ENCODE data around the gene ITGB5. TPM values are rescaled to one million over a fixed set of nuclear protein-coding genes. Genes with fewer than 3 reads are reported as not detected.

Gene ITGB5
- total RNA-seq, 1 experiment from 2014 or later = 132 TPM

GRCh38 chr3:124846189-124846588 is 41.0 kb downstream of the ITGB5 start:
- no TSS peak for BruUV-seq (replicated peaks)
- H3K4me3 Mint-ChIP-seq (ENCODE audit: unreplicated experiment) = no peak overlapping the region
- ChIA-PET CTCF (no interaction called here), POLR2A (interaction anchor here (0.6 to 1.1 kb wide), 2 partner anchors 41 to 50 kb away, joined by 3 to 7 read pairs; partner anchors contain the start of gene ITGB5)
- no peaks in the 10 kb centered on the region for H3K9me3 Mint-ChIP-seq (ENCODE audit: unreplicated experiment)
- no peaks in the 10 kb centered on the region for H3K4me1 Mint-ChIP-seq (ENCODE audit: low read depth, unreplicated experiment)
- H3K27me3 ChIP-seq (replicated peaks; ENCODE audit: control insufficient read depth, insufficient read depth, low read length) = no peaks in the 10 kb centered on the region
- H3K9me3 ChIP-seq = no peaks in the 10 kb centered on the region
- H3K27ac Mint-ChIP-seq (ENCODE audit: unreplicated experiment) = no peak overlapping the region
- peaks cover 49% of the 10 kb centered on the region for H3K36me3 Mint-ChIP-seq (ENCODE audit: insufficient read depth, unreplicated experiment)
- H3K27me3 Mint-ChIP-seq (ENCODE audit: insufficient read depth, unreplicated experiment) = no peaks in the 10 kb centered on the region
- no peak for TF ChIP-seq CTCF (IDR thresholded peaks at IDR 0.05; ENCODE audit: insufficient read depth in 1 of 2, low read depth in 1 of 2, low read length in 1 of 2, severe bottlenecking in 1 of 2, unreplicated experiment in 1 of 2)
- intact Hi-C loops (cut with micrococcal nuclease; ENCODE audit: unreplicated experiment) = no loop called here
- H3K4me1 ChIP-seq = no peaks in the 10 kb centered on the region
- no peak for DNase-seq
- peaks cover 1% of the 10 kb centered on the region; the same call in 1 of the 2 replicates for H3K36me3 ChIP-seq (ENCODE audit: control insufficient read depth, insufficient read depth, low read length)
- H3K4me3 ChIP-seq (ENCODE audit: low read depth, low read length) = no peak overlapping the region

GRCh38 chr3:124845406-124845805 is 41.8 kb downstream of the ITGB5 start:
- POLR2A ChIA-PET = interaction anchor here (1.1 kb wide), 1 partner anchor 41 kb away, joined by 3 read pairs; the partner anchor contains the start of gene ITGB5
- Histone ChIP-seq H3K9me3 (no peaks in the 10 kb centered on the region), H3K4me1 (no peaks in the 10 kb centered on the region), H3K27me3 (replicated peaks; ENCODE audit: control insufficient read depth, insufficient read depth, low read length) (no peaks in the 10 kb centered on the region), H3K36me3 (ENCODE audit: control insufficient read depth, insufficient read depth, low read length) (peaks cover 1% of the 10 kb centered on the region; the same call in 1 of the 2 replicates), H3K4me3 (ENCODE audit: low read depth, low read length) (no peak overlapping the region)
- intact Hi-C loops (cut with micrococcal nuclease; ENCODE audit: unreplicated experiment) = no loop called here
- CTCF ChIA-PET = no interaction called here
- no peaks in the 10 kb centered on the region for H3K27me3 Mint-ChIP-seq (ENCODE audit: insufficient read depth, unreplicated experiment)
- no peaks in the 10 kb centered on the region for H3K9me3 Mint-ChIP-seq (ENCODE audit: unreplicated experiment)
- no peak overlapping the region for H3K4me3 Mint-ChIP-seq (ENCODE audit: unreplicated experiment)
- no TSS peak for BruUV-seq (replicated peaks)
- H3K36me3 Mint-ChIP-seq (ENCODE audit: insufficient read depth, unreplicated experiment) = peaks cover 56% of the 10 kb centered on the region
- no peak for TF ChIP-seq CTCF (IDR thresholded peaks at IDR 0.05; ENCODE audit: insufficient read depth in 1 of 2, low read depth in 1 of 2, low read length in 1 of 2, severe bottlenecking in 1 of 2, unreplicated experiment in 1 of 2)
- DNase-seq = no peak
- no peak overlapping the region for H3K27ac Mint-ChIP-seq (ENCODE audit: unreplicated experiment)
- no peaks in the 10 kb centered on the region for H3K4me1 Mint-ChIP-seq (ENCODE audit: low read depth, unreplicated experiment)

GRCh38 chr3:124843506-124844177 is 43.5 kb downstream of the ITGB5 start:
- Mint-ChIP-seq H3K4me1 (ENCODE audit: low read depth, unreplicated experiment) (peaks cover 6% of the 10 kb centered on the region), H3K27me3 (ENCODE audit: insufficient read depth, unreplicated experiment) (no peaks in the 10 kb centered on the region), H3K4me3 (ENCODE audit: unreplicated experiment) (no peak overlapping the region), H3K36me3 (ENCODE audit: insufficient read depth, unreplicated experiment) (peaks cover 50% of the 10 kb centered on the region), H3K9me3 (ENCODE audit: unreplicated experiment) (no peaks in the 10 kb centered on the region), H3K27ac (ENCODE audit: unreplicated experiment) (no peak overlapping the region)
- no peak for DNase-seq
- Histone ChIP-seq H3K4me3 (ENCODE audit: low read depth, low read length) (no peak overlapping the region), H3K9me3 (no peaks in the 10 kb centered on the region), H3K27me3 (replicated peaks; ENCODE audit: control insufficient read depth, insufficient read depth, low read length) (no peaks in the 10 kb centered on the region), H3K4me1 (peaks cover 16% of the 10 kb centered on the region), H3K36me3 (ENCODE audit: control insufficient read depth, insufficient read depth, low read length) (peaks cover 1% of the 10 kb centered on the region; the same call in 1 of the 2 replicates)
- intact Hi-C loops (cut with micrococcal nuclease; ENCODE audit: unreplicated experiment) = no loop called here
- ChIA-PET POLR2A (no interaction called here), CTCF (no interaction called here)
- no TSS peak for BruUV-seq (replicated peaks)
- no peak for TF ChIP-seq CTCF (IDR thresholded peaks at IDR 0.05; ENCODE audit: insufficient read depth in 1 of 2, low read depth in 1 of 2, low read length in 1 of 2, severe bottlenecking in 1 of 2, unreplicated experiment in 1 of 2)

Measured in Caco-2 (cell line).